ENCODE results near the gene HTR2C. TPM values are rescaled to one million over a fixed set of nuclear protein-coding genes. Genes with fewer than 3 reads are reported as not detected.
A peak's percentile ranks its signal among the peaks of the same experiment; 100 is the strongest.

HTR2C gene
- total and polyA plus RNA-seq, 2 experiments from 2014 or later = 2.0 to 2.4 TPM

GRCh38 chrX:114584375-114584943, 573 bp downstream of the HTR2C start:
- H3K4me3 Mint-ChIP-seq = peak overlapping the region; percentile 79
- Histone ChIP-seq H3K9me2 (ENCODE audit: insufficient read depth) (no peaks in the 10 kb centered on the region), H4K20me1 (replicated peaks; ENCODE audit: insufficient read depth) (peaks cover 5% of the 10 kb centered on the region; the same call in 1 of the 2 replicates), H3F3A (replicated peaks; ENCODE audit: low read depth) (peaks cover 14% of the 10 kb centered on the region; the same call in 1 of the 2 replicates), H3K79me2 (replicated peaks; ENCODE audit: insufficient read depth) (no peaks in the 10 kb centered on the region), H3K27me3 (ENCODE audit: insufficient read depth) (peaks cover 59% of the 10 kb centered on the region), H3K4me2 (peak overlapping the region; percentile 83), H2AFZ (no peak overlapping the region), H3K4me1 (ENCODE audit: insufficient read depth) (peaks cover 23% of the 10 kb centered on the region), H3K27ac (ENCODE audit: low read depth) (no peak overlapping the region), H3K4me3 (peak overlapping the region; percentile 60), H3K36me3 (ENCODE audit: insufficient read depth) (no peaks in the 10 kb centered on the region)
- peaks cover 2% of the 10 kb centered on the region; the same call in 1 of the 3 replicates for H3K36me3 Mint-ChIP-seq (ENCODE audit: low read depth)
- H3K27me3 Mint-ChIP-seq (ENCODE audit: insufficient read depth, low read depth, poor library complexity) = peaks cover 53% of the 10 kb centered on the region
- H3K27ac Mint-ChIP-seq = no peak overlapping the region
- H3K9me3 Mint-ChIP-seq = no peaks in the 10 kb centered on the region; the same call in 2 of the 3 replicates
- H3K4me1 Mint-ChIP-seq = peaks cover 28% of the 10 kb centered on the region; the same call in 2 of the 3 replicates
- TF ChIP-seq ZNF331 (CRISPR knock-in tag; IDR thresholded peaks at IDR 0.05; ENCODE audit: low read depth) (no peak), REST (IDR thresholded peaks at IDR 0.05; ENCODE audit: unreplicated experiment) (no peak), POLR2AphosphoS5 (IDR thresholded peaks at IDR 0.05; ENCODE audit: low read depth) (peak; percentile 60; the same call in 1 of the 2 replicates), NANOG (IDR thresholded peaks at IDR 0.05; ENCODE audit: borderline replicate concordance) (no peak), EZH2 (IDR thresholded peaks at IDR 0.05; ENCODE audit: low read depth, unreplicated experiment) (no peak), CREB1 (CRISPR knock-in tag; IDR thresholded peaks at IDR 0.05; ENCODE audit: low read depth) (no peak)
- TF ChIP-seq, protein P1, sequence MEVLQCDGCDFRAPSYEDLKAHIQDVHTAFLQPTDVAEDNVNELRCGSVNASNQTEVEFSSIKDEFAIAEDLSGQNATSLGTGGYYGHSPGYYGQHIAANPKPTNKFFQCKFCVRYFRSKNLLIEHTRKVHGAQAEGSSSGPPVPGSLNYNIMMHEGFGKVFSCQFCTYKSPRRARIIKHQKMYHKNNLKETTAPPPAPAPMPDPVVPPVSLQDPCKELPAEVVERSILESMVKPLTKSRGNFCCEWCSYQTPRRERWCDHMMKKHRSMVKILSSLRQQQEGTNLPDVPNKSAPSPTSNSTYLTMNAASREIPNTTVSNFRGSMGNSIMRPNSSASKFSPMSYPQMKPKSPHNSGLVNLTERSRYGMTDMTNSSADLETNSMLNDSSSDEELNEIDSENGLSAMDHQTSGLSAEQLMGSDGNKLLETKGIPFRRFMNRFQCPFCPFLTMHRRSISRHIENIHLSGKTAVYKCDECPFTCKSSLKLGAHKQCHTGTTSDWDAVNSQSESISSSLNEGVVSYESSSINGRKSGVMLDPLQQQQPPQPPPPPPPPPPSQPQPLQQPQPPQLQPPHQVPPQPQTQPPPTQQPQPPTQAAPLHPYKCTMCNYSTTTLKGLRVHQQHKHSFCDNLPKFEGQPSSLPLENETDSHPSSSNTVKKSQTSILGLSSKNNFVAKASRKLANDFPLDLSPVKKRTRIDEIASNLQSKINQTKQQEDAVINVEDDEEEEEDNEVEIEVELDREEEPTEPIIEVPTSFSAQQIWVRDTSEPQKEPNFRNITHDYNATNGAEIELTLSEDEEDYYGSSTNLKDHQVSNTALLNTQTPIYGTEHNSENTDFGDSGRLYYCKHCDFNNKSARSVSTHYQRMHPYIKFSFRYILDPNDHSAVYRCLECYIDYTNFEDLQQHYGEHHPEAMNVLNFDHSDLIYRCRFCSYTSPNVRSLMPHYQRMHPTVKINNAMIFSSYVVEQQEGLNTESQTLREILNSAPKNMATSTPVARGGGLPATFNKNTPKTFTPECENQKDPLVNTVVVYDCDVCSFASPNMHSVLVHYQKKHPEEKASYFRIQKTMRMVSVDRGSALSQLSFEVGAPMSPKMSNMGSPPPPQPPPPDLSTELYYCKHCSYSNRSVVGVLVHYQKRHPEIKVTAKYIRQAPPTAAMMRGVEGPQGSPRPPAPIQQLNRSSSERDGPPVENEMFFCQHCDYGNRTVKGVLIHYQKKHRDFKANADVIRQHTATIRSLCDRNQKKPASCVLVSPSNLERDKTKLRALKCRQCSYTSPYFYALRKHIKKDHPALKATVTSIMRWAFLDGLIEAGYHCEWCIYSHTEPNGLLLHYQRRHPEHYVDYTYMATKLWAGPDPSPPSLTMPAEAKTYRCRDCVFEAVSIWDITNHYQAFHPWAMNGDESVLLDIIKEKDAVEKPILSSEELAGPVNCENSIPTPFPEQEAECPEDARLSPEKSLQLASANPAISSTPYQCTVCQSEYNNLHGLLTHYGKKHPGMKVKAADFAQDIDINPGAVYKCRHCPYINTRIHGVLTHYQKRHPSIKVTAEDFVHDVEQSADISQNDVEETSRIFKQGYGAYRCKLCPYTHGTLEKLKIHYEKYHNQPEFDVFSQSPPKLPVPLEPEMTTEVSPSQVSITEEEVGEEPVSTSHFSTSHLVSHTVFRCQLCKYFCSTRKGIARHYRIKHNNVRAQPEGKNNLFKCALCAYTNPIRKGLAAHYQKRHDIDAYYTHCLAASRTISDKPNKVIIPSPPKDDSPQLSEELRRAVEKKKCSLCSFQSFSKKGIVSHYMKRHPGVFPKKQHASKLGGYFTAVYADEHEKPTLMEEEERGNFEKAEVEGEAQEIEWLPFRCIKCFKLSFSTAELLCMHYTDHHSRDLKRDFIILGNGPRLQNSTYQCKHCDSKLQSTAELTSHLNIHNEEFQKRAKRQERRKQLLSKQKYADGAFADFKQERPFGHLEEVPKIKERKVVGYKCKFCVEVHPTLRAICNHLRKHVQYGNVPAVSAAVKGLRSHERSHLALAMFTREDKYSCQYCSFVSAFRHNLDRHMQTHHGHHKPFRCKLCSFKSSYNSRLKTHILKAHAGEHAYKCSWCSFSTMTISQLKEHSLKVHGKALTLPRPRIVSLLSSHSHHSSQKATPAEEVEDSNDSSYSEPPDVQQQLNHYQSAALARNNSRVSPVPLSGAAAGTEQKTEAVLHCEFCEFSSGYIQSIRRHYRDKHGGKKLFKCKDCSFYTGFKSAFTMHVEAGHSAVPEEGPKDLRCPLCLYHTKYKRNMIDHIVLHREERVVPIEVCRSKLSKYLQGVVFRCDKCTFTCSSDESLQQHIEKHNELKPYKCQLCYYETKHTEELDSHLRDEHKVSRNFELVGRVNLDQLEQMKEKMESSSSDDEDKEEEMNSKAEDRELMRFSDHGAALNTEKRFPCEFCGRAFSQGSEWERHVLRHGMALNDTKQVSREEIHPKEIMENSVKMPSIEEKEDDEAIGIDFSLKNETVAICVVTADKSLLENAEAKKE (CRISPR knock-in tag; IDR thresholded peaks at IDR 0.05) = no peak
- ATAC-seq = peak; percentile 39
- DNase-seq (ENCODE audit: low spot score) = peak; percentile 63
